GM12878 (cell line): ENCODE measurements around the gene GCK. TPM values are rescaled to one million over a fixed set of nuclear protein-coding genes. Genes with fewer than 3 reads are reported as not detected.

ENCODE experiments used
- ATAC-seq: fragments of 200-7000 bp; cut with Tn5 transposase; 3 replicates; pipeline ENCODE4 v1.9.1; 2020; ENCODE audit warnings: mild to moderate bottlenecking, moderate library complexity
- BruUV-seq: library from RNA; stranded (reverse); fragments of 400-500 nt; replicated peaks from 2 replicates; lab custom pipeline; 2021; lab: Mats Ljungman, UMichigan
- CTCF ChIA-PET: fragments of 300-600 bp; sonication (Branson Sonifier 250); formaldehyde crosslinking; extraction: SDS; loops from one replicate; lab custom pipeline; 2021; ENCODE audit warnings: inconsistent platforms; lab: Yijun Ruan, JAX
- POLR2A ChIA-PET: fragments of 350-600 bp; formaldehyde crosslinking; extraction: SDS; loops from one replicate; lab custom pipeline; 2021; ENCODE audit warnings: inconsistent platforms; lab: Charles Lee
- RAD21 ChIA-PET: fragments of 300-600 bp; sonication (Branson Sonifier 250); formaldehyde crosslinking; loops from one replicate; lab custom pipeline; 2023; ENCODE audit warnings: antibody characterized with exemption; ENCODE audit not compliant: unreplicated experiment; lab: Charles Lee
- SMC1A ChIA-PET: fragments of 300-600 bp; sonication (Branson Sonifier 250); formaldehyde crosslinking; loops from one replicate; lab custom pipeline; 2023; ENCODE audit not compliant: unreplicated experiment, uncharacterized antibody; lab: Charles Lee
- DNase-seq: peaks from one replicate; pipeline ENCODE4 v3.0.0-alpha.2; 2011; ENCODE audit warnings: low read depth, low spot score
- FAIRE-seq: peaks from 3 replicates; lab custom pipeline; 2011; peaks lifted over from hg19 to GRCh38; lab: Jason Lieb, UNC
- H2AFZ ChIP-seq: 2 replicates; pipeline ENCODE4 v1.6.0; 2011; ENCODE audit warnings: low read depth, low read length, control low read depth; ENCODE audit not compliant: control insufficient read depth
- H3K27ac ChIP-seq: 2 replicates; pipeline ENCODE4 v1.5.1; 2011; ENCODE audit warnings: control low read depth; ENCODE audit not compliant: control insufficient read depth, insufficient read depth
- H3K27me3 ChIP-seq, 2 experiments: replicated peaks in 1 of 2; 2 replicates each; pipeline versions ENCODE4 v1.6.0 to v1.6.1; 2011; ENCODE audit warnings: low read length in 1 of 2; ENCODE audit not compliant: control insufficient read depth in 2 of 2, insufficient read depth in 2 of 2
- H3K36me3 ChIP-seq, 2 experiments: 2 replicates each; pipeline ENCODE4 v1.5.1; 2011; ENCODE audit warnings: low read length in 1 of 2; ENCODE audit not compliant: control insufficient read depth in 2 of 2, insufficient read depth in 2 of 2
- H3K4me1 ChIP-seq: 2 replicates; pipeline ENCODE4 v1.6.1; 2011; ENCODE audit warnings: mild to moderate bottlenecking, low read length, moderate library complexity, mixed read lengths; ENCODE audit not compliant: control insufficient read depth, insufficient read depth
- H3K4me2 ChIP-seq: 2 replicates; pipeline ENCODE4 v1.6.0; 2011; ENCODE audit warnings: control low read depth; ENCODE audit not compliant: control insufficient read depth, insufficient read depth
- H3K4me3 ChIP-seq: fragments of 200-600 bp; sonication (generic); 2 replicates; pipeline ENCODE4 v1.5.1; 2016
- H3K79me2 ChIP-seq: 2 replicates; pipeline ENCODE4 v1.6.0; 2011; ENCODE audit warnings: low read length; ENCODE audit not compliant: control insufficient read depth, insufficient read depth
- H3K9ac ChIP-seq: 2 replicates; pipeline ENCODE4 v1.8.0; 2011; ENCODE audit warnings: low read length, control low read depth, mixed read lengths; ENCODE audit not compliant: control insufficient read depth, insufficient read depth
- H3K9me3 ChIP-seq: replicated peaks from 3 replicates; pipeline ENCODE4 v1.5.1; 2011; ENCODE audit warnings: mild to moderate bottlenecking, low read length; ENCODE audit not compliant: control insufficient read depth, insufficient read depth
- H4K20me1 ChIP-seq: 2 replicates; pipeline ENCODE4 v1.6.0; 2011; ENCODE audit not compliant: control insufficient read depth, insufficient read depth
- BHLHE40 ChIP-seq, 2 experiments: fragments of 450-650 bp in 1 of 2; IDR thresholded peaks; 2 replicates each; pipeline ENCODE4 v1.6.1; 2011 to 2017; ENCODE audit warnings: low read depth in 2 of 2, borderline replicate concordance in 1 of 2, improper control_type of control experiment in 1 of 2, low read length in 1 of 2, mild to moderate bottlenecking in 1 of 2
- E2F8 ChIP-seq: fragments of 450-650 bp; IDR thresholded peaks from 2 replicates; pipeline ENCODE4 v1.6.1; 2018; ENCODE audit warnings: mild to moderate bottlenecking, low read depth, moderate library complexity; ENCODE audit not compliant: partially characterized antibody
- NFIC ChIP-seq: IDR thresholded peaks from 2 replicates; pipeline ENCODE4 v1.6.1; 2012; ENCODE audit warnings: low read depth, mild to moderate bottlenecking, inconsistent platforms, low read length, moderate library complexity
- POLR2AphosphoS2 ChIP-seq: IDR thresholded peaks from 2 replicates; pipeline ENCODE4 v1.6.1; 2011; ENCODE audit warnings: low read depth, mild to moderate bottlenecking, low read length, improper control_type of control experiment, moderate library complexity
- POU2F2 ChIP-seq: IDR thresholded peaks from 3 replicates; pipeline ENCODE4 v1.6.1; 2011; ENCODE audit warnings: low read depth, mild to moderate bottlenecking, low read length, borderline replicate concordance
- SUZ12 ChIP-seq: fragments of 200-600 bp; sonication (generic); IDR thresholded peaks from one replicate; pipeline ENCODE4 v1.6.1; 2018; ENCODE audit warnings: antibody characterized with exemption, mild to moderate bottlenecking; ENCODE audit not compliant: unreplicated experiment
- TBL1XR1 ChIP-seq: IDR thresholded peaks from 2 replicates; pipeline ENCODE4 v1.6.1; 2012; ENCODE audit warnings: low read depth, low read length, improper control_type of control experiment
- WGBS: methylation state at CpG from one replicate; pipeline ENCODE4 v1.1.6; 2016; ENCODE audit warnings: low lambda C conversion rate; ENCODE audit not compliant: insufficient replicate concordance, insufficient coverage; ENCODE audit errors: missing lambda C conversion rate; 5-methylcytosine and 5-hydroxymethylcytosine counted together
- in situ Hi-C: fragments of 300-500 bp; cut with MboI; formaldehyde crosslinking; loops from 9 replicates; pipeline ENCODE4 v1.14.3; 2018; ENCODE audit warnings: mixed read lengths
- intact Hi-C: fragments of 100-400 bp; cut with micrococcal nuclease; formaldehyde crosslinking; loops from one replicate; pipeline ENCODE4 v1.14.2; 2022; ENCODE audit not compliant: unreplicated experiment
- polyA plus RNA-seq, 11 experiments: library from polyadenylated mRNA; depleted of rRNA in 4 of 11; unstranded in 6 of 11; stranded (reverse) in 5 of 11; fragments of >200 nt; fragmentation: Nextera tagmentation in 4 of 11; fragmentation: Illumina TruSeq in 1 of 11; extraction: Ambion mirVana in 4 of 11; extraction: Trizol in 1 of 11; gene quantifications; 1 replicate in 1 of 11; 2 replicates in 10 of 11; pipeline versions ENCODE4 v1.2.1 to v1.2.3, GENCODE V29; 2011 to 2016; ENCODE audit warnings: inconsistent platforms in 2 of 11, missing spikeins in 2 of 11, low read depth in 1 of 11
- total RNA-seq, 4 experiments: library from RNA; depleted of rRNA in 3 of 4; stranded (reverse); fragments of >200 nt in 3 of 4; fragmentation: Illumina TruSeq in 1 of 4; extraction: Trizol in 1 of 4; gene quantifications; 2 replicates each; pipeline versions ENCODE4 v1.2.1 to v1.2.3, GENCODE V29; 2013 to 2021
- TF ChIP-seq, protein P1 (sequence below): fragments of 450-650 bp; IDR thresholded peaks from 2 replicates; pipeline ENCODE4 v1.6.1; 2017; ENCODE audit warnings: low read depth, mild to moderate bottlenecking, moderate library complexity
- TF ChIP-seq, protein P2 (sequence below): fragments of 150-350 bp; IDR thresholded peaks from 2 replicates; pipeline ENCODE4 v1.6.1; 2016; ENCODE audit warnings: low read depth, low read length
- TF ChIP-seq, protein P3 (sequence below): fragments of 450-650 bp; IDR thresholded peaks from 2 replicates; pipeline ENCODE4 v1.6.1; 2016; ENCODE audit warnings: mild to moderate bottlenecking, moderate library complexity, borderline replicate concordance

GCK gene
- total and polyA plus RNA-seq, 10 of the 15 experiments (the other 5 are each of a cell fraction or from before 2014, with no cell fraction given), result 0.06 to 0.16 TPM; not detected in 8

DNA sequence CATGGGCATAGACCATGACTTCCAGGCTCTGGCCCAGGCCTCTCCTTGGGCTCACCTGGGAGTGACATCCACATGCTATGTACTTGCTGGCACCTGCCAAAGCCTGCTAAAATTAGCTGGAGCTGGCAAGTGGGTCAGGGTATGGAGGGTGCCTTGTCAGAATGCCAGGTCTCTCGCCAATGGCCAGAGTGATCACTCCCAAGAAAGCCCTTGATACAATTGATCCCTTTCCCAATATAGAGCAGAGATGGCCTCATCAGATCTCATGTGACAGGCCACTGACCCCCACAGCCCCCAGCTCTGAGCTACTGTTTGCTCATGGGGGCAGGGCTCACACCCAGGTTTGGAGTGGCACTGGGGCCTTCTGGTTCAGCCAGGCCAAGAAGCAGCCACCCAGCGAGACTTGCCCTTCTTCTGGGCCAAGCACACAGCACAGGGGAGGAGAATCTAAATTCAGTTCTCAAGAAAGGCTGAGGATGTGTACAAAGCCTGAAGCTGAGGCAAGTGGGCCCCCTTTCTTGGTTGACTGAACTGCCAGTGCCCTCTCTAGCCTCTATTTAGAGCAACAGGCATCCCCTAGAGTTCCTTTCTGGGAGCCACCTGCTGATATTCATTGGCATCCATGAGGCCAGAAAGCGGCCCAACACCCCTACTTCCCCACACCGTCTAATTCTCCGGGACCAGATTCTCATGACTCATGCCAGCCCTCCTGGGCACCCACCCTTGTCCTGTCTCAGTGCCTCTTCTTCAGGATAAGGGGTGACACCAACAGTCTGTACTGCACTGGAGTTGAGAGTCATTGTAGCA lies 29.2 kb downstream of the GCK start:
- Histone ChIP-seq H3K79me2 (no peaks in the 10 kb centered on the region), H4K20me1 (no peaks in the 10 kb centered on the region), H3K9ac (no peak overlapping the region), H3K4me2 (no peak overlapping the region), H3K4me1 (no peaks in the 10 kb centered on the region), H3K9me3 (no peaks in the 10 kb centered on the region), H3K4me3 (no peak overlapping the region), H3K27ac (no peak overlapping the region), H3K27me3 (no peaks in the 10 kb centered on the region; a peak in 2 of 4 replicates), H3K36me3 (no peaks in the 10 kb centered on the region), H2AFZ (no peak overlapping the region)
- WGBS, result 43% methylated on average over 5 of the region's 5 CpGs
- intact Hi-C loops, result no loop called here
- BruUV-seq, result no TSS peak
- no peak for ATAC-seq
- ChIA-PET RAD21 (no interaction called here), SMC1A (no interaction called here), CTCF (no interaction called here), POLR2A (no interaction called here)
- FAIRE-seq, result no peak
- in situ Hi-C loops, result no loop called here
- DNase-seq, result no peak
- TF ChIP-seq, protein P1, sequence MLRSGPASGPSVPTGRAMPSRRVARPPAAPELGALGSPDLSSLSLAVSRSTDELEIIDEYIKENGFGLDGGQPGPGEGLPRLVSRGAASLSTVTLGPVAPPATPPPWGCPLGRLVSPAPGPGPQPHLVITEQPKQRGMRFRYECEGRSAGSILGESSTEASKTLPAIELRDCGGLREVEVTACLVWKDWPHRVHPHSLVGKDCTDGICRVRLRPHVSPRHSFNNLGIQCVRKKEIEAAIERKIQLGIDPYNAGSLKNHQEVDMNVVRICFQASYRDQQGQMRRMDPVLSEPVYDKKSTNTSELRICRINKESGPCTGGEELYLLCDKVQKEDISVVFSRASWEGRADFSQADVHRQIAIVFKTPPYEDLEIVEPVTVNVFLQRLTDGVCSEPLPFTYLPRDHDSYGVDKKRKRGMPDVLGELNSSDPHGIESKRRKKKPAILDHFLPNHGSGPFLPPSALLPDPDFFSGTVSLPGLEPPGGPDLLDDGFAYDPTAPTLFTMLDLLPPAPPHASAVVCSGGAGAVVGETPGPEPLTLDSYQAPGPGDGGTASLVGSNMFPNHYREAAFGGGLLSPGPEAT, result no peak
- TF ChIP-seq TBL1XR1 (no peak), E2F8 (no peak), SUZ12 (no peak), NFIC (no peak), POU2F2 (no peak), POLR2AphosphoS2 (no peak), BHLHE40 (IDR thresholded peaks at IDR 0.05; ENCODE audit: borderline replicate concordance in 1 of 2, low read depth in 2 of 2, low read length in 1 of 2) (no peak)
- TF ChIP-seq, protein P2, sequence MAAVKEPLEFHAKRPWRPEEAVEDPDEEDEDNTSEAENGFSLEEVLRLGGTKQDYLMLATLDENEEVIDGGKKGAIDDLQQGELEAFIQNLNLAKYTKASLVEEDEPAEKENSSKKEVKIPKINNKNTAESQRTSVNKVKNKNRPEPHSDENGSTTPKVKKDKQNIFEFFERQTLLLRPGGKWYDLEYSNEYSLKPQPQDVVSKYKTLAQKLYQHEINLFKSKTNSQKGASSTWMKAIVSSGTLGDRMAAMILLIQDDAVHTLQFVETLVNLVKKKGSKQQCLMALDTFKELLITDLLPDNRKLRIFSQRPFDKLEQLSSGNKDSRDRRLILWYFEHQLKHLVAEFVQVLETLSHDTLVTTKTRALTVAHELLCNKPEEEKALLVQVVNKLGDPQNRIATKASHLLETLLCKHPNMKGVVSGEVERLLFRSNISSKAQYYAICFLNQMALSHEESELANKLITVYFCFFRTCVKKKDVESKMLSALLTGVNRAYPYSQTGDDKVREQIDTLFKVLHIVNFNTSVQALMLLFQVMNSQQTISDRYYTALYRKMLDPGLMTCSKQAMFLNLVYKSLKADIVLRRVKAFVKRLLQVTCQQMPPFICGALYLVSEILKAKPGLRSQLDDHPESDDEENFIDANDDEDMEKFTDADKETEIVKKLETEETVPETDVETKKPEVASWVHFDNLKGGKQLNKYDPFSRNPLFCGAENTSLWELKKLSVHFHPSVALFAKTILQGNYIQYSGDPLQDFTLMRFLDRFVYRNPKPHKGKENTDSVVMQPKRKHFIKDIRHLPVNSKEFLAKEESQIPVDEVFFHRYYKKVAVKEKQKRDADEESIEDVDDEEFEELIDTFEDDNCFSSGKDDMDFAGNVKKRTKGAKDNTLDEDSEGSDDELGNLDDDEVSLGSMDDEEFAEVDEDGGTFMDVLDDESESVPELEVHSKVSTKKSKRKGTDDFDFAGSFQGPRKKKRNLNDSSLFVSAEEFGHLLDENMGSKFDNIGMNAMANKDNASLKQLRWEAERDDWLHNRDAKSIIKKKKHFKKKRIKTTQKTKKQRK, result no peak
- TF ChIP-seq, protein P3, sequence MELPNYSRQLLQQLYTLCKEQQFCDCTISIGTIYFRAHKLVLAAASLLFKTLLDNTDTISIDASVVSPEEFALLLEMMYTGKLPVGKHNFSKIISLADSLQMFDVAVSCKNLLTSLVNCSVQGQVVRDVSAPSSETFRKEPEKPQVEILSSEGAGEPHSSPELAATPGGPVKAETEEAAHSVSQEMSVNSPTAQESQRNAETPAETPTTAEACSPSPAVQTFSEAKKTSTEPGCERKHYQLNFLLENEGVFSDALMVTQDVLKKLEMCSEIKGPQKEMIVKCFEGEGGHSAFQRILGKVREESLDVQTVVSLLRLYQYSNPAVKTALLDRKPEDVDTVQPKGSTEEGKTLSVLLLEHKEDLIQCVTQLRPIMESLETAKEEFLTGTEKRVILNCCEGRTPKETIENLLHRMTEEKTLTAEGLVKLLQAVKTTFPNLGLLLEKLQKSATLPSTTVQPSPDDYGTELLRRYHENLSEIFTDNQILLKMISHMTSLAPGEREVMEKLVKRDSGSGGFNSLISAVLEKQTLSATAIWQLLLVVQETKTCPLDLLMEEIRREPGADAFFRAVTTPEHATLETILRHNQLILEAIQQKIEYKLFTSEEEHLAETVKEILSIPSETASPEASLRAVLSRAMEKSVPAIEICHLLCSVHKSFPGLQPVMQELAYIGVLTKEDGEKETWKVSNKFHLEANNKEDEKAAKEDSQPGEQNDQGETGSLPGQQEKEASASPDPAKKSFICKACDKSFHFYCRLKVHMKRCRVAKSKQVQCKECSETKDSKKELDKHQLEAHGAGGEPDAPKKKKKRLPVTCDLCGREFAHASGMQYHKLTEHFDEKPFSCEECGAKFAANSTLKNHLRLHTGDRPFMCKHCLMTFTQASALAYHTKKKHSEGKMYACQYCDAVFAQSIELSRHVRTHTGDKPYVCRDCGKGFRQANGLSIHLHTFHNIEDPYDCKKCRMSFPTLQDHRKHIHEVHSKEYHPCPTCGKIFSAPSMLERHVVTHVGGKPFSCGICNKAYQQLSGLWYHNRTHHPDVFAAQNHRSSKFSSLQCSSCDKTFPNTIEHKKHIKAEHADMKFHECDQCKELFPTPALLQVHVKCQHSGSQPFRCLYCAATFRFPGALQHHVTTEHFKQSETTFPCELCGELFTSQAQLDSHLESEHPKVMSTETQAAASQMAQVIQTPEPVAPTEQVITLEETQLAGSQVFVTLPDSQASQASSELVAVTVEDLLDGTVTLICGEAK, result no peak
